ENCODE results near the gene ELOVL6.

ELOVL6 gene

GRCh38 chr4:110183058-110183457 lies 15.4 kb downstream of the ELOVL6 start:
- Histone ChIP-seq H3K9me3 (ENCODE audit: control insufficient read depth in 2 of 2, low read length in 2 of 2) (no peaks in the 10 kb centered on the region), H3K4me3 (ENCODE audit: low read length in 2 of 2) (no peak overlapping the region), H3K27me3 (ENCODE audit: control insufficient read depth in 1 of 2, insufficient read depth in 2 of 2, low read length in 2 of 2) (no peaks in the 10 kb centered on the region), H3K9ac (ENCODE audit: low read length in 2 of 2) (no peak overlapping the region), H3K4me1 (ENCODE audit: control insufficient read depth, insufficient read depth, low read length) (no peaks in the 10 kb centered on the region), H3K36me3 (ENCODE audit: control insufficient read depth in 2 of 2, insufficient read depth in 2 of 2, low read length in 2 of 2) (no peaks in the 10 kb centered on the region), H3K27ac (ENCODE audit: low read length) (no peak overlapping the region)

GRCh38 chr4:110181890-110182289 lies 16.5 kb downstream of the ELOVL6 start:
- H3K9me3 ChIP-seq (ENCODE audit: control insufficient read depth in 2 of 2, low read length in 2 of 2): no peaks in the 10 kb centered on the region
- no peak overlapping the region for H3K27ac ChIP-seq (ENCODE audit: low read length)
- no peaks in the 10 kb centered on the region for H3K27me3 ChIP-seq (ENCODE audit: control insufficient read depth in 1 of 2, insufficient read depth in 2 of 2, low read length in 2 of 2)
- no peak overlapping the region for H3K4me3 ChIP-seq (ENCODE audit: low read length in 2 of 2)
- no peaks in the 10 kb centered on the region for H3K36me3 ChIP-seq (ENCODE audit: control insufficient read depth in 2 of 2, insufficient read depth in 2 of 2, low read length in 2 of 2)
- no peak overlapping the region for H3K9ac ChIP-seq (ENCODE audit: low read length in 2 of 2)
- H3K4me1 ChIP-seq (ENCODE audit: control insufficient read depth, insufficient read depth, low read length): no peaks in the 10 kb centered on the region

- Histone ChIP-seq H3K27ac (ENCODE audit: low read length) (no peak overlapping the region), H3K27me3 (ENCODE audit: control insufficient read depth in 1 of 2, insufficient read depth in 2 of 2, low read length in 2 of 2) (no peaks in the 10 kb centered on the region), H3K9me3 (ENCODE audit: control insufficient read depth in 2 of 2, low read length in 2 of 2) (no peaks in the 10 kb centered on the region), H3K36me3 (ENCODE audit: control insufficient read depth in 2 of 2, insufficient read depth in 2 of 2, low read length in 2 of 2) (no peaks in the 10 kb centered on the region), H3K9ac (ENCODE audit: low read length in 2 of 2) (no peak overlapping the region), H3K4me3 (ENCODE audit: low read length in 2 of 2) (no peak overlapping the region), H3K4me1 (ENCODE audit: control insufficient read depth, insufficient read depth, low read length) (no peaks in the 10 kb centered on the region)
Measured at GRCh38 chr4:110175634-110176033, 22.8 kb downstream of the ELOVL6 start.

DNA sequence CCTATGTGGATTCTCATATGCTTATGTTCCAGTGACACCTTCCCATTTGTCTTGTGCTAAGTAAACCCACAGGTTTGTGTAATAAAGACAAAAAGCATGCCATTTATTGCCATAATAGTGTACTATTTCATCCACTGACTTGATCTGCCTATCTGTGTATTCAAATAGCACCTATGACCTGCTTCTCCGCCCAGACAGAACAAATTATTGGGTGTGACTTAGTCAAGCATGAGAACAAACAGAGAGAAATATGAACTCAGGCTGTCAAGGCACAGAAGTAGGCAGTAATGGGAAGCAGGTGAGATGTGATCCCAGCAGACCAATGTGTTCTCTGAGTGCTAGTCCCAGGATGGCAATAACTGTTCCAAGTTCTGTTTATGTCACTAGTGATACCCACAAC lies 25.4 kb downstream of the ELOVL6 start:
- H3K4me1 ChIP-seq (ENCODE audit: control insufficient read depth, insufficient read depth, low read length): no peaks in the 10 kb centered on the region
- H3K27ac ChIP-seq (ENCODE audit: low read length): no peak overlapping the region
- H3K4me3 ChIP-seq (ENCODE audit: low read length in 2 of 2): no peak overlapping the region
- H3K9ac ChIP-seq (ENCODE audit: low read length in 2 of 2): no peak overlapping the region
- H3K36me3 ChIP-seq (ENCODE audit: control insufficient read depth in 2 of 2, insufficient read depth in 2 of 2, low read length in 2 of 2): no peaks in the 10 kb centered on the region
- no peaks in the 10 kb centered on the region for H3K27me3 ChIP-seq (ENCODE audit: control insufficient read depth in 1 of 2, insufficient read depth in 2 of 2, low read length in 2 of 2)
- H3K9me3 ChIP-seq (ENCODE audit: control insufficient read depth in 2 of 2, low read length in 2 of 2): no peaks in the 10 kb centered on the region

DNA sequence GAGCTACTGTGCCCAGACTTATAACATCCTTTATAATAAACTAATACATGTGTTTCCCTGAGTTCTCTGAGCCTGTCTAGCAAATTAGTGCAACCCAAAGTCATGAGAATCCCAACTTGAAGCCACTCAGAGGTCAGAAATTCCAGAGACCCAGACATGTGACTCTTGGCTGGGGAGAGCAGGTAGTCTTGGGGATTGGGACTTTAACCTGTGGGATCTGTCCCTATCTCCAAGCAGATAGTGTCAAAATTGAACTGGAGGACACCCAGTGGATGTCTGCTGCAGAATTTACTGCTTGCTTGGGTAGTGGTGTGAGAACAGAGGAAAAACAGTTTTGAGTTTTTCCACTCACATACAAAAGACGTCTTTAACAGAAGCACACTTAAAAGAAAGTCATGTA lies 26.4 kb downstream of the ELOVL6 start:
- Histone ChIP-seq H3K9me3 (ENCODE audit: control insufficient read depth in 2 of 2, low read length in 2 of 2) (no peaks in the 10 kb centered on the region), H3K27me3 (ENCODE audit: control insufficient read depth in 1 of 2, insufficient read depth in 2 of 2, low read length in 2 of 2) (no peaks in the 10 kb centered on the region), H3K4me3 (ENCODE audit: low read length in 2 of 2) (no peak overlapping the region), H3K4me1 (ENCODE audit: control insufficient read depth, insufficient read depth, low read length) (no peaks in the 10 kb centered on the region), H3K27ac (ENCODE audit: low read length) (no peak overlapping the region), H3K9ac (ENCODE audit: low read length in 2 of 2) (no peak overlapping the region), H3K36me3 (ENCODE audit: control insufficient read depth in 2 of 2, insufficient read depth in 2 of 2, low read length in 2 of 2) (no peaks in the 10 kb centered on the region)

GRCh38 chr4:110170861-110171260 lies 27.6 kb downstream of the ELOVL6 start:
- Histone ChIP-seq H3K4me3 (ENCODE audit: low read length in 2 of 2) (no peak overlapping the region), H3K36me3 (ENCODE audit: control insufficient read depth in 2 of 2, insufficient read depth in 2 of 2, low read length in 2 of 2) (no peaks in the 10 kb centered on the region), H3K27ac (ENCODE audit: low read length) (no peak overlapping the region), H3K27me3 (ENCODE audit: control insufficient read depth in 1 of 2, insufficient read depth in 2 of 2, low read length in 2 of 2) (no peaks in the 10 kb centered on the region), H3K9ac (ENCODE audit: low read length in 2 of 2) (no peak overlapping the region), H3K9me3 (ENCODE audit: control insufficient read depth in 2 of 2, low read length in 2 of 2) (no peaks in the 10 kb centered on the region), H3K4me1 (ENCODE audit: control insufficient read depth, insufficient read depth, low read length) (no peaks in the 10 kb centered on the region)

DNA sequence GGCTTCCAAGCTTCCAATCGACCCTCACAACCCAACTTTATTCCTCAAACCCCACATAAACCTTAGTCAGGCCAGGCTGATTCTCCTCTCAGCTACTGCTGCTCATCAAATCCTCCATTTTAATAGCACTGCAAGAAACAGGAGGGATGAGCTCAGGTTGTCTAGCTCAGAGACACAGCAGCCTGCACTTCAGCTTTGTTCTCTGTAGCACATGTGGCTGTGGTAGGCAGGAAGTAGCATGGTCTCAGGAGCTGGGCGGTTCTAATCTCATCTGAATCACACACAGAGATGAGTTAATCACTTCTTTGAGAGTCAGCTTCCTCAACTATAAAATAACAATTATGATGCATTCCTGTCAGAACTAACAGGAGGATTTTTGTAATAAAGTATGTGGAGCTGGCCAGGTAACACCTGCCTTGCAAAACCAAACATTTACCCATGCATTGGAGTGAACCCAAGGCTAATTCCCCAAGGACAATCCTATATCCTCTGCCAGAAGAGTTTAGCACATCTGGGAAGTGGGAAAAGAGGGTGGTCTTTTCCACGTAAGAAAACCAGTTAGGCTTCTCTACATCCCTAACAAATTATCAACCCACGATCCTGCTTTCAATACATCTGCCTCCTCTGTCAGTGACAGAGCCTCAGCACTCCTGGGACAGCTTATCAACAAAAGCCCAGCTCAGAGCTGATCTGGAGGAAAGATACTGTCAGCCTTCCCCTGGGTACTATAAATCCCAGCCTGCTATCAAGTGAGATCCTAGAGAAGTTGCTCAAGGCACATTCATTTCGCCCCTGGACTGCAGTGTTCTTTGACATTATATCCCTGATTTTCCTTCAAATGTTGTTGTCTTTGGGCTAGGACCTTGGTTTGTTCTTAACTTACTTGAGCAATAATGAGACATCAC lies 32.8 kb downstream of the ELOVL6 start:
- H3K4me3 ChIP-seq (ENCODE audit: low read length in 2 of 2): no peak overlapping the region
- no peak overlapping the region for H3K9ac ChIP-seq (ENCODE audit: low read length in 2 of 2)
- H3K4me1 ChIP-seq (ENCODE audit: control insufficient read depth, insufficient read depth, low read length): no peaks in the 10 kb centered on the region
- no peaks in the 10 kb centered on the region for H3K27me3 ChIP-seq (ENCODE audit: control insufficient read depth in 1 of 2, insufficient read depth in 2 of 2, low read length in 2 of 2)
- no peaks in the 10 kb centered on the region for H3K9me3 ChIP-seq (ENCODE audit: control insufficient read depth in 2 of 2, low read length in 2 of 2)
- H3K36me3 ChIP-seq (ENCODE audit: control insufficient read depth in 2 of 2, insufficient read depth in 2 of 2, low read length in 2 of 2): no peaks in the 10 kb centered on the region
- no peak overlapping the region for H3K27ac ChIP-seq (ENCODE audit: low read length)

DNA sequence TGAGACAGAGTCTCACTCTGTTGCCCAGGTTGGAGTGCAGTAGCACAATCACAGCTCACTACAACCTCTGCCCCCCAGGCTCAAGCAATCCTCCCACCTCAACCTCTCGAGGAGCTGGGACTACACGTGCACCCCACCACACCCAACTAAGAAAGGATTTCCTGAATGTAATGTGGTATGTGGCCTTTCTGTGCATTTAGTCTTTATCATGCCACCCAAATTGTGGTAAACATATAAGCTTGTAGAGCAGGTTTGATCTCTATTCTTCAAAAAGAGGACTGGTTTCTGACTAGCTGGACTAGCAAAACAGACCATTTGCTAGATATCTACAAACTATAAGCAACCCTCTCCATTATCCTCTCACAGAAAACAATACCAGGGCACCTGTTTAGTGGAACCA lies 33.6 kb downstream of the ELOVL6 start:
- no peak overlapping the region for H3K27ac ChIP-seq (ENCODE audit: low read length)
- H3K27me3 ChIP-seq (ENCODE audit: control insufficient read depth in 1 of 2, insufficient read depth in 2 of 2, low read length in 2 of 2): no peaks in the 10 kb centered on the region
- no peak overlapping the region for H3K4me3 ChIP-seq (ENCODE audit: low read length in 2 of 2)
- no peaks in the 10 kb centered on the region for H3K9me3 ChIP-seq (ENCODE audit: control insufficient read depth in 2 of 2, low read length in 2 of 2)
- no peaks in the 10 kb centered on the region for H3K36me3 ChIP-seq (ENCODE audit: control insufficient read depth in 2 of 2, insufficient read depth in 2 of 2, low read length in 2 of 2)
- H3K4me1 ChIP-seq (ENCODE audit: control insufficient read depth, insufficient read depth, low read length): no peaks in the 10 kb centered on the region
- H3K9ac ChIP-seq (ENCODE audit: low read length in 2 of 2): no peak overlapping the region

GRCh38 chr4:110164251-110164650 lies 34.2 kb downstream of the ELOVL6 start:
- no peak overlapping the region for H3K27ac ChIP-seq (ENCODE audit: low read length)
- H3K27me3 ChIP-seq (ENCODE audit: control insufficient read depth in 1 of 2, insufficient read depth in 2 of 2, low read length in 2 of 2): no peaks in the 10 kb centered on the region
- no peak overlapping the region for H3K9ac ChIP-seq (ENCODE audit: low read length in 2 of 2)
- no peak overlapping the region for H3K4me3 ChIP-seq (ENCODE audit: low read length in 2 of 2)
- H3K9me3 ChIP-seq (ENCODE audit: control insufficient read depth in 2 of 2, low read length in 2 of 2): no peaks in the 10 kb centered on the region
- no peaks in the 10 kb centered on the region for H3K4me1 ChIP-seq (ENCODE audit: control insufficient read depth, insufficient read depth, low read length)
- no peaks in the 10 kb centered on the region for H3K36me3 ChIP-seq (ENCODE audit: control insufficient read depth in 2 of 2, insufficient read depth in 2 of 2, low read length in 2 of 2)

DNA sequence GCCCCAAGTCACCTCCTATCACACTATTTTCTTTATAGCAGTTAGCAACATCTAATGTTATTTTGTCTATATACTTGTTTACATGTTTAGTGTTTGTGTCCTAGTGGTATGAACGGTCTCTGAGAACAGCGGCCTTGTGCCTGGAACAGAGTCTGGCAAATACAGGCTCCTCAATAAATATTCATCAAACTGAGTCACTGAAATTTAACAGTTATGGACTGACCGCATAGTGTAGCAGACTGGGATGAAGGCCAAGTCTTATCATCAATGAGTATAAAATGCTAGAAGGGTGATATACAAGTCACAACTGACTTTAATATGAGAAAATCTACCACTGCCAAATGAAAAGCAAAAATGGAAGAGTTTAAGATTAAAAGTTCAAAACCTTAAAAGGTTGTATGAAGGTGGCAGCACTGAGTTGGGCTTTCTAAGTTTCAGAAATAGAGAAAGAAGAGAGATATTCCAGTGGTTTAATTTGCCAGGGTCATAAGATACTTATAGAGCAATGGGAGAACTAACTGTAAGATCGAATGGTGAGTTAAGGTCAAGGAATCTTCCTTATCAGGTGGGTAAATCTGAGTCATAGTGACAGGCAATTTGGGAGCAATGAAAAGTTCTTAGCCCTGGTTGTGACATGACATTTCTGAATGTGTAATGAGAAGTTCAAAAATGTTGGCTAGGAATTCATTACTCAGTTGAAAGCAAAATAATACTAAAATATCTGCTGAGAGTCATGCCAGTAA lies 34.9 kb downstream of the ELOVL6 start:
- Histone ChIP-seq H3K27ac (ENCODE audit: low read length) (no peak overlapping the region), H3K27me3 (ENCODE audit: control insufficient read depth in 1 of 2, insufficient read depth in 2 of 2, low read length in 2 of 2) (no peaks in the 10 kb centered on the region), H3K9me3 (ENCODE audit: control insufficient read depth in 2 of 2, low read length in 2 of 2) (no peaks in the 10 kb centered on the region), H3K36me3 (ENCODE audit: control insufficient read depth in 2 of 2, insufficient read depth in 2 of 2, low read length in 2 of 2) (no peaks in the 10 kb centered on the region), H3K4me3 (ENCODE audit: low read length in 2 of 2) (no peak overlapping the region), H3K9ac (ENCODE audit: low read length in 2 of 2) (no peak overlapping the region), H3K4me1 (ENCODE audit: control insufficient read depth, insufficient read depth, low read length) (no peaks in the 10 kb centered on the region)

- Histone ChIP-seq H3K36me3 (ENCODE audit: control insufficient read depth in 2 of 2, insufficient read depth in 2 of 2, low read length in 2 of 2) (no peaks in the 10 kb centered on the region), H3K27ac (ENCODE audit: low read length) (no peak overlapping the region), H3K27me3 (ENCODE audit: control insufficient read depth in 1 of 2, insufficient read depth in 2 of 2, low read length in 2 of 2) (no peaks in the 10 kb centered on the region), H3K4me3 (ENCODE audit: low read length in 2 of 2) (no peak overlapping the region), H3K4me1 (ENCODE audit: control insufficient read depth, insufficient read depth, low read length) (no peaks in the 10 kb centered on the region), H3K9ac (ENCODE audit: low read length in 2 of 2) (no peak overlapping the region), H3K9me3 (ENCODE audit: control insufficient read depth in 2 of 2, low read length in 2 of 2) (no peaks in the 10 kb centered on the region)
Measured at GRCh38 chr4:110160618-110161017, 37.8 kb downstream of the ELOVL6 start.
